ENCODE measurements around the gene HIGD2A. TPM values are rescaled to one million over a fixed set of nuclear protein-coding genes. Genes with fewer than 3 reads are reported as not detected.

HIGD2A gene
- polyA plus RNA-seq, 1 donor from 2014 or later, result 61.8 TPM

DNA sequence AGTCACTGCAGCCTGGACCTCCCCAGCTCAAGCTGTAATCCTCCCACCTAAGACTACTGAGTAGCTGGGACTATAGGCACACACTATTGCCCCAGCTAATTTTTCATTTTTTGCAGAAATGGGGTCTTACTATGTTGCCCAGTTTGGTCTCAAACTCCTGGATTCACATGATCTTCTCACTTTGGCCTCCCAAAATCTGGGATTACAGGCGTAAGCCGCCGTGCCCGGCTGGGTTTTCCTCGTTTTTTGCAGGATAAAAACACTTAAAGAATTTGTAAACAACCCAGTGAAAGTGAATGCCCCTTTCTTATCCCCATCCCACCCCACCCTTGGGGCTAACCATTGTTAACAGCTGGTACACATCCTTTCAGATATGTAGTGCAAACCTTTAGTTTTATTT lies 20.0 kb downstream of the HIGD2A start:
- no peaks in the 10 kb centered on the region for H3K27me3 ChIP-seq (ENCODE audit: insufficient read depth, low read depth, low read length)
- no peak overlapping the region for H3K9ac ChIP-seq (ENCODE audit: low read length)
- no peak overlapping the region for H3K4me3 ChIP-seq (ENCODE audit: low read length)
- no peaks in the 10 kb centered on the region for H3K9me3 ChIP-seq (ENCODE audit: low read length)
- H3K4me2 ChIP-seq (ENCODE audit: low read length), result no peak overlapping the region
- H2AFZ ChIP-seq (ENCODE audit: low read depth, low read length), result no peak overlapping the region
- no peak overlapping the region for H3K27ac ChIP-seq (ENCODE audit: low read length)
- no peaks in the 10 kb centered on the region for H3K36me3 ChIP-seq (ENCODE audit: insufficient read depth, low read length)
- no peaks in the 10 kb centered on the region for H3K9me2 ChIP-seq (ENCODE audit: insufficient read depth, low read length)
- H3K79me2 ChIP-seq (replicated peaks; ENCODE audit: insufficient read depth, low read length), result no peaks in the 10 kb centered on the region
- H4K20me1 ChIP-seq (ENCODE audit: insufficient read depth), result no peaks in the 10 kb centered on the region
- no peaks in the 10 kb centered on the region for H3F3A ChIP-seq (ENCODE audit: insufficient read depth, low read length, poor library complexity, severe bottlenecking)
- TF ChIP-seq, protein P1, sequence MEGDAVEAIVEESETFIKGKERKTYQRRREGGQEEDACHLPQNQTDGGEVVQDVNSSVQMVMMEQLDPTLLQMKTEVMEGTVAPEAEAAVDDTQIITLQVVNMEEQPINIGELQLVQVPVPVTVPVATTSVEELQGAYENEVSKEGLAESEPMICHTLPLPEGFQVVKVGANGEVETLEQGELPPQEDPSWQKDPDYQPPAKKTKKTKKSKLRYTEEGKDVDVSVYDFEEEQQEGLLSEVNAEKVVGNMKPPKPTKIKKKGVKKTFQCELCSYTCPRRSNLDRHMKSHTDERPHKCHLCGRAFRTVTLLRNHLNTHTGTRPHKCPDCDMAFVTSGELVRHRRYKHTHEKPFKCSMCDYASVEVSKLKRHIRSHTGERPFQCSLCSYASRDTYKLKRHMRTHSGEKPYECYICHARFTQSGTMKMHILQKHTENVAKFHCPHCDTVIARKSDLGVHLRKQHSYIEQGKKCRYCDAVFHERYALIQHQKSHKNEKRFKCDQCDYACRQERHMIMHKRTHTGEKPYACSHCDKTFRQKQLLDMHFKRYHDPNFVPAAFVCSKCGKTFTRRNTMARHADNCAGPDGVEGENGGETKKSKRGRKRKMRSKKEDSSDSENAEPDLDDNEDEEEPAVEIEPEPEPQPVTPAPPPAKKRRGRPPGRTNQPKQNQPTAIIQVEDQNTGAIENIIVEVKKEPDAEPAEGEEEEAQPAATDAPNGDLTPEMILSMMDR (IDR thresholded peaks at IDR 0.05; ENCODE audit: poor library complexity, severe bottlenecking), result no peak
- TF ChIP-seq RAD21 (conservative IDR thresholded peaks at IDR 0.05) (no peak), TAF1 (IDR thresholded peaks at IDR 0.05; ENCODE audit: low read depth) (no peak), EP300 (conservative IDR thresholded peaks at IDR 0.05; ENCODE audit: poor library complexity, severe bottlenecking) (no peak), REST (IDR thresholded peaks at IDR 0.05; ENCODE audit: borderline replicate concordance) (no peak), EZH2 (IDR thresholded peaks at IDR 0.05; ENCODE audit: borderline replicate concordance, insufficient read depth, low read length, poor library complexity, severe bottlenecking) (no peak), MXI1 (conservative IDR thresholded peaks at IDR 0.05; ENCODE audit: poor library complexity, severe bottlenecking) (no peak), SMC3 (conservative IDR thresholded peaks at IDR 0.05; ENCODE audit: poor library complexity) (no peak), POLR2AphosphoS5 (IDR thresholded peaks at IDR 0.05) (no peak)

DNA sequence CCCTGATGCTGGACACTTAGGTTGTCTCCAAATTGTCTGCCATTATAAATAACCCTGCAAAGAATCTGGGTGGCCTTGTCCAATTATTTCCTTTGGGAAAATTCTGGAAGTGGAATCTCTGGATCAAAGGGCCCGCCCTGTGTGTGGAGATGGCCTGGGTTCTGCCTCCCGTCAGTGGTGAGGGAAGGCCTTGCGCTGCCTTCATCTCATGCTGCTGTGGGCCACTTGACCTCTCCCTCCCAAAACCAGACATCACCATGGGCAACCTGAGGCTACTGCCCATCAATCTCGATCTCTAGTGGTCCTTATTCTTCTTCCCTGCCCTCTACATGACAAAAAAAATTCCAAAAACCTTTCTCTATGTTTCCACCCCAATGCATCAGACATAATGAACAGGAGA lies 21.2 kb downstream of the HIGD2A start:
- H3K27ac ChIP-seq (ENCODE audit: low read length), result no peak overlapping the region
- H4K20me1 ChIP-seq (ENCODE audit: insufficient read depth), result no peaks in the 10 kb centered on the region
- H3K9me2 ChIP-seq (ENCODE audit: insufficient read depth, low read length), result no peaks in the 10 kb centered on the region
- no peak for TF ChIP-seq REST (IDR thresholded peaks at IDR 0.05; ENCODE audit: borderline replicate concordance)
- no peak for TF ChIP-seq SMC3 (conservative IDR thresholded peaks at IDR 0.05; ENCODE audit: poor library complexity)
- no peak for TF ChIP-seq POLR2AphosphoS5 (IDR thresholded peaks at IDR 0.05)
- no peak for TF ChIP-seq MXI1 (conservative IDR thresholded peaks at IDR 0.05; ENCODE audit: poor library complexity, severe bottlenecking)
- TF ChIP-seq EZH2 (IDR thresholded peaks at IDR 0.05; ENCODE audit: borderline replicate concordance, insufficient read depth, low read length, poor library complexity, severe bottlenecking), result no peak
- no peak for TF ChIP-seq TAF1 (IDR thresholded peaks at IDR 0.05; ENCODE audit: low read depth)
- TF ChIP-seq, protein P1 (IDR thresholded peaks at IDR 0.05; ENCODE audit: poor library complexity, severe bottlenecking), result no peak
- TF ChIP-seq EP300 (conservative IDR thresholded peaks at IDR 0.05; ENCODE audit: poor library complexity, severe bottlenecking), result no peak
- TF ChIP-seq RAD21 (conservative IDR thresholded peaks at IDR 0.05), result no peak
- no peaks in the 10 kb centered on the region for H3K36me3 ChIP-seq (ENCODE audit: insufficient read depth, low read length)
- no peak overlapping the region for H3K9ac ChIP-seq (ENCODE audit: low read length)
- no peaks in the 10 kb centered on the region for H3K79me2 ChIP-seq (replicated peaks; ENCODE audit: insufficient read depth, low read length)
- no peak overlapping the region for H3K4me3 ChIP-seq (ENCODE audit: low read length)
- H3F3A ChIP-seq (ENCODE audit: insufficient read depth, low read length, poor library complexity, severe bottlenecking), result no peaks in the 10 kb centered on the region
- no peaks in the 10 kb centered on the region for H3K27me3 ChIP-seq (ENCODE audit: insufficient read depth, low read depth, low read length)
- no peak overlapping the region for H2AFZ ChIP-seq (ENCODE audit: low read depth, low read length)
- no peak overlapping the region for H3K4me2 ChIP-seq (ENCODE audit: low read length)
- H3K9me3 ChIP-seq (ENCODE audit: low read length), result no peaks in the 10 kb centered on the region

Measured in neural cell (in vitro differentiated cells).